SK-N-SH treated with all-trans-retinoic acid at 6 μM for 48 hours (cell line): ENCODE data around the gene GLP2R.

Experiments used
- ATAC-seq: fragments of 200-7000 bp; cut with Tn5 transposase; 3 replicates; pipeline ENCODE4 v1.9.1; 2020; ENCODE audit warnings: mild to moderate bottlenecking, moderate library complexity
- ARNTL ChIP-seq: fragments of 450-650 bp; formaldehyde crosslinking; IDR thresholded peaks from 2 replicates; pipeline ENCODE4 v1.5.0; 2020; ENCODE audit warnings: low read depth, mild to moderate bottlenecking, moderate library complexity, borderline replicate concordance
- BACH2 ChIP-seq: fragments of 250-450 bp; sonication (Bioruptor Pico); IDR thresholded peaks from 2 replicates; pipeline ENCODE4 v1.9.0; 2021; ENCODE audit warnings: mild to moderate bottlenecking, borderline replicate concordance
- CSDC2 ChIP-seq: fragments of 250-450 bp; sonication (Bioruptor Pico); IDR thresholded peaks from 2 replicates; pipeline ENCODE4 v1.5.0; 2020; ENCODE audit warnings: mild to moderate bottlenecking, moderate library complexity
- ESRRG ChIP-seq: fragments of 250-450 bp; sonication (Bioruptor Pico); IDR thresholded peaks from 2 replicates; pipeline ENCODE4 v1.6.1; 2021; ENCODE audit warnings: mild to moderate bottlenecking
- GLIS3 ChIP-seq: fragments of 250-450 bp; sonication (Bioruptor Pico); IDR thresholded peaks from 2 replicates; pipeline ENCODE4 v1.5.0; 2020; ENCODE audit warnings: mild to moderate bottlenecking, moderate library complexity
- ISL1 ChIP-seq: fragments of 250-450 bp; sonication (Bioruptor Pico); IDR thresholded peaks from 2 replicates; pipeline ENCODE4 v2.1.2; 2022; ENCODE audit warnings: mild to moderate bottlenecking, moderate library complexity
- OSR1 ChIP-seq: fragments of 250-450 bp; sonication (Bioruptor Pico); IDR thresholded peaks from 2 replicates; pipeline ENCODE4 v1.8.0; 2022; ENCODE audit warnings: moderate library complexity, mild to moderate bottlenecking, inconsistent platforms
- PPARA ChIP-seq: fragments of 250-450 bp; sonication (Bioruptor Pico); IDR thresholded peaks from 2 replicates; pipeline ENCODE4 v1.5.0; 2020; ENCODE audit warnings: mild to moderate bottlenecking, borderline replicate concordance
- RARB ChIP-seq: fragments of 250-450 bp; sonication (Bioruptor Pico); IDR thresholded peaks from 2 replicates; pipeline ENCODE4 v1.8.0; 2021; ENCODE audit warnings: mild to moderate bottlenecking, moderate library complexity
- SNAI2 ChIP-seq: fragments of 250-450 bp; sonication (Bioruptor Pico); IDR thresholded peaks from 2 replicates; pipeline ENCODE4 v1.5.0; 2020; ENCODE audit warnings: mild to moderate bottlenecking, moderate library complexity
- TCF4 ChIP-seq: fragments of 250-450 bp; sonication (Bioruptor Pico); IDR thresholded peaks from 2 replicates; pipeline ENCODE4 v1.8.0; 2021; ENCODE audit warnings: mild to moderate bottlenecking, moderate library complexity, borderline replicate concordance
- TOX ChIP-seq: fragments of 250-450 bp; sonication (Bioruptor Pico); IDR thresholded peaks from 2 replicates; pipeline ENCODE4 v1.8.0; 2021; ENCODE audit warnings: mild to moderate bottlenecking, moderate library complexity, borderline replicate concordance
- ZC3H10 ChIP-seq: fragments of 250-450 bp; sonication (Bioruptor Pico); IDR thresholded peaks from 2 replicates; pipeline ENCODE4 v1.5.1; 2021; ENCODE audit warnings: mild to moderate bottlenecking, moderate library complexity
- ZFP3 ChIP-seq: fragments of 250-450 bp; sonication (Bioruptor Pico); IDR thresholded peaks from 2 replicates; pipeline ENCODE4 v1.5.0; 2020; ENCODE audit warnings: mild to moderate bottlenecking, moderate library complexity
- ZFP30 ChIP-seq: fragments of 450-650 bp; formaldehyde crosslinking; IDR thresholded peaks from 2 replicates; pipeline ENCODE4 v1.5.0; 2022; ENCODE audit warnings: mild to moderate bottlenecking, moderate library complexity
- ZNF565 ChIP-seq: fragments of 450-650 bp; formaldehyde crosslinking; conservative IDR thresholded peaks from 2 replicates; pipeline ENCODE4 v1.5.0; 2020; ENCODE audit warnings: low read depth, mild to moderate bottlenecking, moderate library complexity
- ZNF70 ChIP-seq: fragments of 450-650 bp; formaldehyde crosslinking; IDR thresholded peaks from 2 replicates; pipeline ENCODE4 v1.5.0; 2020; ENCODE audit warnings: mild to moderate bottlenecking, moderate library complexity
- ZNF8 ChIP-seq: fragments of 450-650 bp; formaldehyde crosslinking; IDR thresholded peaks from 2 replicates; pipeline ENCODE4 v1.5.0; 2020; ENCODE audit warnings: mild to moderate bottlenecking, moderate library complexity
- TF ChIP-seq, protein P1 (sequence below): fragments of 250-450 bp; sonication (Bioruptor Pico); IDR thresholded peaks from 2 replicates; pipeline ENCODE4 v1.5.0; 2020; ENCODE audit warnings: mild to moderate bottlenecking, moderate library complexity
- TF ChIP-seq, protein P2 (sequence below): fragments of 250-450 bp; sonication (Bioruptor Pico); IDR thresholded peaks from 2 replicates; pipeline ENCODE4 v1.8.0; 2020; ENCODE audit warnings: mild to moderate bottlenecking, moderate library complexity, borderline replicate concordance
- TF ChIP-seq, protein P3 (sequence below): fragments of 250-450 bp; sonication (Bioruptor Pico); IDR thresholded peaks from 2 replicates; pipeline ENCODE4 v1.8.0; 2021; ENCODE audit warnings: low read depth, mild to moderate bottlenecking, moderate library complexity, borderline replicate concordance
- TF ChIP-seq, protein P4 (sequence below): fragments of 250-450 bp; sonication (Bioruptor Pico); IDR thresholded peaks from 2 replicates; pipeline ENCODE4 v1.5.1; 2020; ENCODE audit warnings: low read depth, mild to moderate bottlenecking, moderate library complexity

GLP2R gene

DNA sequence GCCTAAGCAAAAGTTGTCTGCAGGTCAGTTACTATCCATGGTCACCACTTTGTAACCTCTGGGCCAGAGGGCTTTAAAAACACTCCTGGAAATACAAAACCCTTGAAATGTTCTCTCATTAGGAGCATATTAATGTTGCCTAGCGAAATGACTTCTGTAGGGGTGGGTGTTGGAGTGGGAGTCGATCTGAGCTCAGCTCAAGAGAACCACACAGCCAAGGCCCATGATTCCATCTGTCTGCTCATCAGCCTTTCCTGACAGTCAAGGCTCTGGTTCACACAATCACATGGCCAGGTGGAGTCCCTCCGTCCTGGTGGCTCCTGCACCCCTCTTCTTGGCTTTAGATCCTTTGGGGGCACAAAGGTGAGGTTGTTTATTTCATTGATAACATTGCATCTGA, 52.6 kb downstream of the GLP2R start:
- TF ChIP-seq BACH2 (CRISPR knock-in tag) (no peak), TOX (no peak), ARNTL (CRISPR knock-in tag) (no peak), OSR1 (CRISPR knock-in tag) (no peak)
- TF ChIP-seq, all 23 proteins: peak for 0
- no peak for ATAC-seq

DNA sequence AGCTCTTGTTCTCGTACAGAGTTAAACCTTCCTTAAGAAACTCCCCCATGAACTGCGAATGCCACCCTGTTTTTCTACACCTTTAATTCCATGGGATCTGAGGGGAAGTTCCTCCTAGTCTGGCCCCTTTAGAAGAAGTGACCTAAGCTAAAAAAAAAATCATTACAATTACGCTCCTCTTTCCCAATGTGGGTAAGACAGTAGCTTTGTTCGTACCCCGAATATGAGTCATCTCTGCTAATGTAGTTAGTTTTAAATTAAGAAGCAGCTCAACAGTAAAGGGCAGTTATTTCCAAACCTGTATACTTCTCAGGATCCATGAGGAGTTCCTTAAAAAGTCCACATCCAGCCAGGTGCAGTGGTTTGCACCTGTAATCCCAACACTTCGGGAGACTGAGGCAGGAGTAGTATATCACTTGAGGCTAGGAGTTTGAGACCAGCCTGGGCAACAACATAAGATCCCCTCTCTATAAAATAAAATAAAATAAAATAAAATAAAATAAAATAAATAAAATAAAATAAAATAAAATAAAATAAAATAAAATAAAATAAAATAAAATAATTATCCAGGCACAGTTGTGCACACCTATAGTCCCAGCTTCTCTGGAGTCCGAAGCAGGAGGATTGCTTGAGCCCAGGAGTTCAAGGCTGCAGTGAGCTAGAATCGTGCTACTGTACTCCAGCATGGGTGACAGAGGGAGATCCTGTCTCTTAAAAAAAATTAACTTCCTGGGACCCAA, 53.2 kb downstream of the GLP2R start:
- TF ChIP-seq, protein P1, sequence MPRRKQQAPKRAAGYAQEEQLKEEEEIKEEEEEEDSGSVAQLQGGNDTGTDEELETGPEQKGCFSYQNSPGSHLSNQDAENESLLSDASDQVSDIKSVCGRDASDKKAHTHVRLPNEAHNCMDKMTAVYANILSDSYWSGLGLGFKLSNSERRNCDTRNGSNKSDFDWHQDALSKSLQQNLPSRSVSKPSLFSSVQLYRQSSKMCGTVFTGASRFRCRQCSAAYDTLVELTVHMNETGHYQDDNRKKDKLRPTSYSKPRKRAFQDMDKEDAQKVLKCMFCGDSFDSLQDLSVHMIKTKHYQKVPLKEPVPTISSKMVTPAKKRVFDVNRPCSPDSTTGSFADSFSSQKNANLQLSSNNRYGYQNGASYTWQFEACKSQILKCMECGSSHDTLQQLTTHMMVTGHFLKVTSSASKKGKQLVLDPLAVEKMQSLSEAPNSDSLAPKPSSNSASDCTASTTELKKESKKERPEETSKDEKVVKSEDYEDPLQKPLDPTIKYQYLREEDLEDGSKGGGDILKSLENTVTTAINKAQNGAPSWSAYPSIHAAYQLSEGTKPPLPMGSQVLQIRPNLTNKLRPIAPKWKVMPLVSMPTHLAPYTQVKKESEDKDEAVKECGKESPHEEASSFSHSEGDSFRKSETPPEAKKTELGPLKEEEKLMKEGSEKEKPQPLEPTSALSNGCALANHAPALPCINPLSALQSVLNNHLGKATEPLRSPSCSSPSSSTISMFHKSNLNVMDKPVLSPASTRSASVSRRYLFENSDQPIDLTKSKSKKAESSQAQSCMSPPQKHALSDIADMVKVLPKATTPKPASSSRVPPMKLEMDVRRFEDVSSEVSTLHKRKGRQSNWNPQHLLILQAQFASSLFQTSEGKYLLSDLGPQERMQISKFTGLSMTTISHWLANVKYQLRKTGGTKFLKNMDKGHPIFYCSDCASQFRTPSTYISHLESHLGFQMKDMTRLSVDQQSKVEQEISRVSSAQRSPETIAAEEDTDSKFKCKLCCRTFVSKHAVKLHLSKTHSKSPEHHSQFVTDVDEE: no peak
- TF ChIP-seq, protein P2, sequence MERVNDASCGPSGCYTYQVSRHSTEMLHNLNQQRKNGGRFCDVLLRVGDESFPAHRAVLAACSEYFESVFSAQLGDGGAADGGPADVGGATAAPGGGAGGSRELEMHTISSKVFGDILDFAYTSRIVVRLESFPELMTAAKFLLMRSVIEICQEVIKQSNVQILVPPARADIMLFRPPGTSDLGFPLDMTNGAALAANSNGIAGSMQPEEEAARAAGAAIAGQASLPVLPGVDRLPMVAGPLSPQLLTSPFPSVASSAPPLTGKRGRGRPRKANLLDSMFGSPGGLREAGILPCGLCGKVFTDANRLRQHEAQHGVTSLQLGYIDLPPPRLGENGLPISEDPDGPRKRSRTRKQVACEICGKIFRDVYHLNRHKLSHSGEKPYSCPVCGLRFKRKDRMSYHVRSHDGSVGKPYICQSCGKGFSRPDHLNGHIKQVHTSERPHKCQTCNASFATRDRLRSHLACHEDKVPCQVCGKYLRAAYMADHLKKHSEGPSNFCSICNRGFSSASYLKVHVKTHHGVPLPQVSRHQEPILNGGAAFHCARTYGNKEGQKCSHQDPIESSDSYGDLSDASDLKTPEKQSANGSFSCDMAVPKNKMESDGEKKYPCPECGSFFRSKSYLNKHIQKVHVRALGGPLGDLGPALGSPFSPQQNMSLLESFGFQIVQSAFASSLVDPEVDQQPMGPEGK (CRISPR knock-in tag): no peak
- TF ChIP-seq CSDC2 (CRISPR knock-in tag): no peak
- no peak for TF ChIP-seq ESRRG
- no peak for TF ChIP-seq ZC3H10 (CRISPR knock-in tag)
- no peak for TF ChIP-seq BACH2 (CRISPR knock-in tag)
- TF ChIP-seq PPARA (CRISPR knock-in tag): no peak
- TF ChIP-seq, protein P3, sequence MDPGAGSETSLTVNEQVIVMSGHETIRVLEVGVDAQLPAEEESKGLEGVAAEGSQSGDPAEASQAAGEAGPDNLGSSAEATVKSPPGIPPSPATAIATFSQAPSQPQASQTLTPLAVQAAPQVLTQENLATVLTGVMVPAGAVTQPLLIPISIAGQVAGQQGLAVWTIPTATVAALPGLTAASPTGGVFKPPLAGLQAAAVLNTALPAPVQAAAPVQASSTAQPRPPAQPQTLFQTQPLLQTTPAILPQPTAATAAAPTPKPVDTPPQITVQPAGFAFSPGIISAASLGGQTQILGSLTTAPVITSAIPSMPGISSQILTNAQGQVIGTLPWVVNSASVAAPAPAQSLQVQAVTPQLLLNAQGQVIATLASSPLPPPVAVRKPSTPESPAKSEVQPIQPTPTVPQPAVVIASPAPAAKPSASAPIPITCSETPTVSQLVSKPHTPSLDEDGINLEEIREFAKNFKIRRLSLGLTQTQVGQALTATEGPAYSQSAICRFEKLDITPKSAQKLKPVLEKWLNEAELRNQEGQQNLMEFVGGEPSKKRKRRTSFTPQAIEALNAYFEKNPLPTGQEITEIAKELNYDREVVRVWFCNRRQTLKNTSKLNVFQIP (CRISPR knock-in tag): no peak
- no peak for TF ChIP-seq ZFP30 (CRISPR knock-in tag)
- TF ChIP-seq RARB (CRISPR knock-in tag): no peak
- no peak for TF ChIP-seq TCF4 (CRISPR knock-in tag)
- TF ChIP-seq GLIS3 (CRISPR knock-in tag): no peak
- no peak for TF ChIP-seq OSR1 (CRISPR knock-in tag)
- TF ChIP-seq ZNF70 (CRISPR knock-in tag): no peak
- TF ChIP-seq ZNF8 (CRISPR knock-in tag): no peak
- TF ChIP-seq ZFP3 (CRISPR knock-in tag): no peak
- TF ChIP-seq TOX: no peak
- TF ChIP-seq, protein P4, sequence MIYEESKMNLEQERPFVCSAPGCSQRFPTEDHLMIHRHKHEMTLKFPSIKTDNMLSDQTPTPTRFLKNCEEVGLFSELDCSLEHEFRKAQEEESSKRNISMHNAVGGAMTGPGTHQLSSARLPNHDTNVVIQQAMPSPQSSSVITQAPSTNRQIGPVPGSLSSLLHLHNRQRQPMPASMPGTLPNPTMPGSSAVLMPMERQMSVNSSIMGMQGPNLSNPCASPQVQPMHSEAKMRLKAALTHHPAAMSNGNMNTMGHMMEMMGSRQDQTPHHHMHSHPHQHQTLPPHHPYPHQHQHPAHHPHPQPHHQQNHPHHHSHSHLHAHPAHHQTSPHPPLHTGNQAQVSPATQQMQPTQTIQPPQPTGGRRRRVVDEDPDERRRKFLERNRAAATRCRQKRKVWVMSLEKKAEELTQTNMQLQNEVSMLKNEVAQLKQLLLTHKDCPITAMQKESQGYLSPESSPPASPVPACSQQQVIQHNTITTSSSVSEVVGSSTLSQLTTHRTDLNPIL (CRISPR knock-in tag): no peak
- TF ChIP-seq ISL1 (CRISPR knock-in tag): no peak

DNA sequence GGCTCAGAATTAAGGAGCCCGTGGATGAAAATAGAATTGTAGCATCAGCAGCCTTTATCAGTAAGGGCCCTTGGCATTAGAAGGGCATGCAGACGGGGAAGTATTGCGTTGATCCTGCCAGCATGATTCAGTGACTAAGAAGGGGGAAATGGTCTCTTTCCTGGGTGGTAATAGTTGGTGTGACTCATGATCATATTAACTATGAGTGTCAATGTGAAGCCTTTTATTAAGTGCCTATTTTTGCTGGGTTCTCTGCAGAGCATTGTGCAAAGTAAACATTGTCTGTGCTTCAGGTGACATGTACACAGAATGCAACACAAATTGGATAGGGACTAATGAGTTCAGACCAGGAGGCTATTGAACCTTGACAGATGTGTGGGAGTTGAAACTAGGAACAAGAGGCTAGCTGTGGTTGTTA, 54.9 kb downstream of the GLP2R start:
- TF ChIP-seq ARNTL (CRISPR knock-in tag) (no peak), ZFP3 (CRISPR knock-in tag) (no peak), ESRRG (no peak), ZC3H10 (CRISPR knock-in tag) (no peak), ZNF70 (CRISPR knock-in tag) (no peak), TOX (no peak), TCF4 (CRISPR knock-in tag) (no peak), ZNF8 (CRISPR knock-in tag) (no peak), ISL1 (CRISPR knock-in tag) (no peak), RARB (CRISPR knock-in tag) (no peak), BACH2 (CRISPR knock-in tag) (no peak), SNAI2 (CRISPR knock-in tag) (no peak), ZNF565 (CRISPR knock-in tag) (no peak)
- TF ChIP-seq, protein P2 (CRISPR knock-in tag): no peak
- TF ChIP-seq, protein P4 (CRISPR knock-in tag): no peak
- ATAC-seq: no peak

More for the DNA sequence above, 53.2 kb downstream of the GLP2R start:
- ATAC-seq: no peak
